ENCODE data around the gene ZNF575.
A peak's percentile ranks its signal among the peaks of the same experiment; 100 is the strongest.

Gene ZNF575

GRCh38 chr19:43564800-43565199, 31.8 kb downstream of the ZNF575 start:
- DNase-seq (ENCODE audit: extremely low read depth, low read depth), result no peak
- no peak for TF ChIP-seq CTCF (IDR thresholded peaks at IDR 0.05; ENCODE audit: low read depth, low read length)

DNA sequence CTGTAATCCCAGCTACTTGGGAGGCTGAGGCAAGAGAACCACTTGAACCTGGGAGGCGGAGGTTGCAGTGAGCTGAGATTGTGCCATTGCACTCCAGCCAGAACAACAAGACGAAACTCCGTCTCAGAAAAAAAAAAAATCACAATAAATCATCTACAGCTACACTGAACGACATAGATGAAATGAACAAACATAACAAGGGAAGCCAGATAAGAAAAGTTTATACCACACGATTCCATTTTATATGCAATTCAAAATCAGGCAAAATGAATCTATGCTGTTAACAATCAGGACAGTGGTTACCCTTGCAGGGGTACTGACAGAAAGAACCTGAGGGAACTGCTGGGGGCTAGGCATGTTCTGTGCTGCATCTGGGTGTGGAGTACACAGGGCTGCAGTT, 36.7 kb downstream of the ZNF575 start:
- no peak for DNase-seq (ENCODE audit: extremely low read depth, low read depth)
- TF ChIP-seq CTCF (IDR thresholded peaks at IDR 0.05; ENCODE audit: low read depth, low read length), result no peak

- no peak for DNase-seq (ENCODE audit: extremely low read depth, low read depth)
- TF ChIP-seq CTCF (IDR thresholded peaks at IDR 0.05; ENCODE audit: low read depth, low read length), result no peak
Measured at GRCh38 chr19:43570174-43570791, 37.3 kb downstream of the ZNF575 start.

GRCh38 chr19:43572171-43572588, 39.2 kb downstream of the ZNF575 start:
- no peak for TF ChIP-seq CTCF (IDR thresholded peaks at IDR 0.05; ENCODE audit: low read depth, low read length)
- DNase-seq (ENCODE audit: extremely low read depth, low read depth), result no peak

DNA sequence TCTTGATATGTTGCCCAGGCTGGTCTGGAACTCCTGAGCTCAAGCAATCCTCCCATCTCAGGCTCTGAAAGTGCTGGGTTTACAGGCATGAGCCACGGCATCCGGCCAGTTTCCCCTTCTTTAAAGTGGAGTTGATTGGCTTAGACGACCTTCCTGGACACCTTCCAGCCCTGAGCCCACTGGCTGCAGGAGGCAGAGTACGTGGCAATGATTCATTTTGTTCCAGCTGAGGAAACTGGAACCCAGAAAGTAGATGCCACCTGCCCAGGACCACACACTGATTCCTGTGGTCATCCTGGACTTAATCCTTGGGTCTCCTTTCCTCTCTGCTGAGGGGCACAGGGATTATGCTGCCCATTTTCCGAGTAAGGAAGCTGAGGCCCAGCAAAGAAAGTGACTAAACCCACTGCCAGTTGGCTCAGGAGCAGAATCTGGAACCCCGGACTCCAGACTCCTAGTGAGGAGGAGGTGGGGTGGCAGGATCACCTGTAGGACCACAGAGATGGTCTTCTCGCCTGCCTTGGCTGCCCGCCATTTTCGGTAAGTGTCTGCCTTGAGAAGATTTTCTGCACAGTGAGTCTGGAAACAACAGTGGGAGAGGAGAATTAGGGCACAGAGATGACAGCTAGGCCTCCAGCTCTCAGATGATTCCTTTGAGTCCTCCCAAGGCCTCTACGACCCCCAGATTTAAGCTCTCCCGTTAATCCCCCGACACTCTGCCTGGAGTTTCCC, 41.6 kb downstream of the ZNF575 start:
- no peak for DNase-seq (ENCODE audit: extremely low read depth, low read depth)
- TF ChIP-seq CTCF (IDR thresholded peaks at IDR 0.05; ENCODE audit: low read depth, low read length), result no peak

- no peak for TF ChIP-seq CTCF (IDR thresholded peaks at IDR 0.05; ENCODE audit: low read depth, low read length)
- peak; percentile 95 for DNase-seq (ENCODE audit: extremely low read depth, low read depth)
Measured at GRCh38 chr19:43575156-43575950, 42.4 kb downstream of the ZNF575 start, which contains the start of the genes PINLYP and XRCC1. Gene PINLYP, plus strand, starts transcription at chr19:43575801. Its CDS starts 1,391 bp downstream, at chr19:43577192. Gene XRCC1, minus strand, starts transcription at chr19:43575527. Its CDS starts 69 bp downstream, at chr19:43575458.
